Urinary bladder (tissue), 4 donors: ENCODE measurements around the gene OTOG. TPM values are rescaled to one million over a fixed set of nuclear protein-coding genes. Genes with fewer than 3 reads are reported as not detected.

Experiments used
- DNase-seq: peaks from one replicate; pipeline ENCODE4 v3.0.0-alpha.2; 2015; ENCODE audit errors: extremely low spot score
- H3K27ac ChIP-seq: one replicate; pipeline ENCODE4 v1.5.1; 2013; ENCODE audit warnings: low read depth, mild to moderate bottlenecking, moderate library complexity
- H3K36me3 ChIP-seq: one replicate; pipeline ENCODE4 v1.6.1; 2013; ENCODE audit warnings: mild to moderate bottlenecking, moderate library complexity; ENCODE audit not compliant: insufficient read depth
- H3K4me1 ChIP-seq: one replicate; pipeline ENCODE4 v1.6.1; 2013; ENCODE audit warnings: mild to moderate bottlenecking, moderate library complexity; ENCODE audit not compliant: insufficient read depth
- H3K4me3 ChIP-seq: one replicate; pipeline ENCODE4 v1.5.1; 2013; ENCODE audit warnings: low read depth, low read length
- whole genome bisulfite sequencing: extraction: QIAGEN DNeasy Blood & Tissue Kit; methylation state at CpG from one replicate; pipeline ENCODE4 v1.1.7; 2013; 5-methylcytosine and 5-hydroxymethylcytosine counted together
- polyA plus RNA-seq: library from polyadenylated mRNA; stranded (reverse); fragments of 200-250 nt; gene quantifications from one replicate; pipeline ENCODE4 v1.2.3, GENCODE V29; 2013
- total RNA-seq: library from RNA; depleted of rRNA; stranded (reverse); fragments of >200 nt; gene quantifications from one replicate; pipeline ENCODE4 v1.2.3, GENCODE V29; 2014
- donor health status: healthy with polysubstance abuse.
- donor health status: healthy.

OTOG gene
- total and polyA plus RNA-seq, 2 donors, result 0.05 TPM; not detected in 1

DNA sequence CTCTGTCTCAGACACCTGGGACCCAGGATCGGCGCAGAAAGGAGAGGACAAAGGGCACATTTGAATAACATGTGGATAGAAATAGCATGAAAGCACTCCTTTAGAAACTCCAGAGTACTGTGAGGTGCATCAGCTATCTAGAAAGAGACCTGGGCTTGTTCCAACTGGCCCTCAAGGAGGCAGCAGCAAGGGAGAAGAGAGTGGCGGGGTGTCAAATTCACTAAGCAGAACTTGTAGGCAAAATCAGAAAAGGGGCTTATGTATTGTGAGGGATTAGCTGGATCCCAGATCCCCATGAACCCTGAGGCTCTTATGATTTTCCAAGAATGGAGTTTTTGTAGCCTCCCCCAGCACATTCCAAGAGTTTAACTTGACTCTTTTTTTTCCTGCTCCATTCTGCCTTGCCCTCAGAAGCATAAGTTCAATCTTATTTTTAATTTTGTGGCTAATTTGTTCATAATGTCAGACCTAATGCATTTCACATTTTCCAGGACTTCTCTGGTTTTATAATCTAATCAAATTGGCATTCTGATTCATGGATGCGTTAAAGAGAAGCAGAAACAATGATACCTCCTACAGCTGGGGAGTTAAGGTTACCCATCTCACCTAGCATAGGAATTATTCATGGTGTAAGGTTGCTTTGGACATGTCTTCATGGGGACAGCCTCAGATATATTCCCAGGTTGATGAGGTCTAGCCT lies 36.4 kb upstream of the OTOG start:
- H3K36me3 ChIP-seq, result no peaks in the 10 kb centered on the region
- DNase-seq, result no peak
- H3K4me3 ChIP-seq, result no peak overlapping the region
- no peaks in the 10 kb centered on the region for H3K4me1 ChIP-seq
- no peak overlapping the region for H3K27ac ChIP-seq
- 84% methylated on average over 4 of the region's 4 CpGs for WGBS

DNA sequence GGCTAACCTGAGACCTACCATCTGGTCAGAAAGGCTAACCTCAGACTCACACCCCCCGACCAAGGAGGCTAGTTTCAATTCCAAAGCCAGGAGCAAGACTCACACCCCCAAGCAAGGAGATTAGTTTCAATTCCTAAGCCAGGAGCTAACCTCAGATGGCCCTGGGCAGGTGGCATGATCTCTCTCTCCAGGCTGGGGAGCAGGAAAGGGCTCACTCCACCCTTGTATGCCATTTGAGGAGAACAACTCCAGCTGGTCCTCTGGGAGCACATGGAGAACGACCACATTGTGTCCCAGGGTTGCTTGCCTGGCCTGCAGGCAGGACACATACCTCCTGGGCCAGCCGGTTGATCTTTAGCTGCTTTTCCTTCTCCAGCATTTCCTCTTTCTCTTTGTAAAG lies 35.5 kb upstream of the OTOG start:
- WGBS, result 61% methylated on average over 3 of the region's 3 CpGs
- Histone ChIP-seq H3K36me3 (no peaks in the 10 kb centered on the region), H3K4me3 (no peak overlapping the region), H3K4me1 (no peaks in the 10 kb centered on the region), H3K27ac (no peak overlapping the region)
- no peak for DNase-seq

DNA sequence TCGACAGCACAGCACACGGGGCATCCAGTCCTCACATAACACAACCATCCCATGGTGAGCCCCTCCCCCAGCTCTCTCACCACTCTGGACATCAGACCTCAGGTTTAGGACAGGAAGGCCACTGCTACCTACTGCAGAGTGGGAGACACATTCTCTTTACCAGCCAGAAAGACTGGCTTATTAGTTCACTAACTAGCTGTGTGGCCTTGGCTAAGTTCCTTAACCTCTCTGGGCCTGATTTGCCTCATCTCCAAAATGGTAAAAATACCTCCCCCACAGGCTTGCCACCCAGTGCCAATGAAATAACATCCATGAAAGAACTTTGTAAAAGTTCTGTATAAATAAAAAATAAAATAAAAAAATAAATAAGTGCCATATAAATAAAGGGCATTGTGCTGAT lies 35.0 kb upstream of the OTOG start:
- no peak for DNase-seq
- Histone ChIP-seq H3K27ac (no peak overlapping the region), H3K36me3 (no peaks in the 10 kb centered on the region), H3K4me3 (no peak overlapping the region), H3K4me1 (no peaks in the 10 kb centered on the region)
- 28% methylated on average over 2 of the region's 2 CpGs for WGBS

DNA sequence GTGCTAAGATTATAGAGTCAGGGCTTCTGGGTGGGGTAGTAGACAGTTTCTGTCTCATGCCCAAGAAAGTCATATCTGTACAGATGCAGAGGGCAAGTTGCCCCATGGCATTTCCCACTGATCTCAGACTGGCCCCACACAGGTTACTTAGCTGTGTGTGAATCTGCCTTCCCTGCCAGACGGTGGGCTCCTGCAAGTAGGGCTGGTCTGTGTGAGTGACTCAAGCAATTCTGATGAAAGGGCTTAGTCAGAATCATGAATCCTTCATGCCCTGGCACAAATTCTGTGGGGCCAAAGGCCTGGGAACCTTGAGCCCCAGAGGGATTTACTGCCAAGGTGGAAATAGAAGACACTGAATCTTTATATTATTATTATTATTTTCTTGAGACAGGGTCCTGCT lies 33.2 kb upstream of the OTOG start:
- H3K4me3 ChIP-seq, result no peak overlapping the region
- DNase-seq, result no peak
- H3K27ac ChIP-seq, result no peak overlapping the region
- no peaks in the 10 kb centered on the region for H3K4me1 ChIP-seq
- no peaks in the 10 kb centered on the region for H3K36me3 ChIP-seq
- WGBS, result 66% methylated on average over 1 of the region's 1 CpG

DNA sequence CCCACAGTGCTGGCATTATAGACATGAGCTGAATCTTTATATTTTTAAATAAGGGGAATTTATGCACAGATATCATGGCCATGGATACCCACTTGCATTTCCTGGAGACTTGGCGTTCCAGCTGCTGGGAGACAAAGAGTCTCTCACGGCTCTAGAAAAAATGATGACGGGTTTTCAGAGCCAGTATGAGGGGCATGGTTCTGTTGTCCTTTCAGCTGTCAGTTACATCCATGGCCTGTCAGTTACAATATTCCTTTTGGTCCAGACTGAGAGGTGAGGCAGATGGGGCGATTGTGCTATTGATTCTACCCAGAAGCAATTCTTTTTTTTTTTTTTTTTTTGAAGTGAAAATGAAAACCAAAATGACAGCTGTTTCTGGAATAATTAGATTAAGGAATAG lies 32.6 kb upstream of the OTOG start:
- no peak overlapping the region for H3K27ac ChIP-seq
- WGBS, result 78% methylated on average over 4 of the region's 4 CpGs
- DNase-seq, result no peak
- no peaks in the 10 kb centered on the region for H3K4me1 ChIP-seq
- H3K36me3 ChIP-seq, result no peaks in the 10 kb centered on the region
- H3K4me3 ChIP-seq, result no peak overlapping the region

DNA sequence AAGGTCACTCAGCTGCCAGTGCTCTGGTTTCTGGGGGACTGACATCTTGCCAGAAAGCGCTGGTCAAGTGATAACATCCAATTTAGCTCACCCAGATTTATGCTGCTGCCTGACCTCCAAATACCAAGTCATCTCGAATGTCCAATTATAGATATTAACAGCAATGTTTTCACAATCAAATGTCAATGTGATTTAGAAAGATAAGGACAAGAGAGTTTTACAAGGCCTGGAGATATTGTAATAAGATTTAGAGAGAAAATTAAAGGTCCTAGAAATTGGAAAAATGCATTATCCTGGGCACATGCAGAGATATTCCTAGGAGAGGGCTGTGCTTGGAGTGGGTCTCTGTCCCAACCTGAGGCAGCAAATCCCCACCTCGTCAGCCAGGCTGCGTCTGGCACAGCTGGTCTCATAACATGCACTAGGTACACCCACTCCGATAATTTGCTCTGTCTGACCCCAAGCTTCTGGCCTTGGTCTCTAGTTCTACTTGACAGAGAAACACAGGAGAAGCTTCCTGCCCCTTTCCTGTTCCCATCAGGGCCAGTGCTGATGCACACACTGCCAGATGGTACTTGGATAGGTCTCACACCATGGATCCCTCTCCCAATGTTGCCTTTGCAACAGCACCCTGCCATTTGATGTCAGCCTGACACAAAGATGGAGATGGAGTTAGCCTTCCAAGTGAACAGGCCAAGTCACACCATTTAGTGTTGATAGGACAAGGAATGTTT lies 31.4 kb upstream of the OTOG start:
- WGBS, result 28% methylated on average over 5 of the region's 5 CpGs
- Histone ChIP-seq H3K4me3 (no peak overlapping the region), H3K4me1 (no peaks in the 10 kb centered on the region), H3K27ac (no peak overlapping the region), H3K36me3 (no peaks in the 10 kb centered on the region)
- no peak for DNase-seq

DNA sequence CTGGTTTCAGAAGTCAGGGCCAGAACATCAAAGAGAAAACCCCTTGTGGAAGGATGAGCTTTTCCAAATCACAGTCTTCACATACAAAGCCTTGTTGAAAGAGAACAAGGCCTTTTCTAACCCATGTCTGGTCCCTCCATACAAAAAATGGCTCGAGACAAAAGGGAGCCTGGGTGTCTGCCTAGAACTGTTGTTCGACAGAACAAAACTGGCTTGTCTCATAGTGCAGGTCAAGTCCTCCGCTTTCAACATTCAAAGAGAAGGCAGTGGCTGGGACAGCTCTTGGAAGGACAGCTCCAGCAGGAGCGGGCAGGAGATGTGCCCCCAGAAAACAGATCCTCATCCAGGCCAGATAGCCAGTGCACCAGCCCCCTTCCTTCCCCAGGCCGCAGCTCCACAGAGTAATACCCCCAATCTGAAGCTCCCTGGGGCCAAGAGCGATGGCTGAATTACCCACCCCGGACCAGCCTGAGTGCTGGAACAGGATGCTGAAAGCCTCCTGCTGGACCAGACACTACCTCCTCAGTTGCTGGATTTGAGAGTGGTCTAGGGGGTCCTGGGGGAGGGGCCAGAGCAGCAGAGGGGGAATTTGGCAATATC lies 30.4 kb upstream of the OTOG start:
- DNase-seq, result no peak
- no peak overlapping the region for H3K27ac ChIP-seq
- no peak overlapping the region for H3K4me3 ChIP-seq
- H3K4me1 ChIP-seq, result no peaks in the 10 kb centered on the region
- 82% methylated on average over 7 of the region's 7 CpGs for WGBS
- no peaks in the 10 kb centered on the region for H3K36me3 ChIP-seq

DNA sequence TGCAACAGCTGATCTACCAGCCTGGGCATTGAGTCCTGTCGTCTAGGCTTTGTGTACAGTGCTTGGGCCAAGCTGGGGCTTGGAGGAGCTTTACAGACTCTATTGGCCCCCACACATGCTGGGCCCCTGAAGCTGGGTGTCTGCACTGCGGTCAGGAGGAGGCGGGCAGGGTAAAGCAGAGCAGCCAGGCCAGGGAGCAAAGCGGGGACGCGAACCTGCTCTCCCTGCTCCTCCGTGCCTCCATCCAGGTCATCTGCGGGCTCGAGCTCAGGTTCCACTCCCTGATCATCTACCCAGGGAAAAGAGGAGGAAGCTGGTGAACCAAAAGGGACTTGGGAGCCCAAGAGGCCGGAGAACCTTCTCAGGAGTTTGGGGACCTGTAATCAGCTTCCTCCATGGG lies 29.9 kb upstream of the OTOG start:
- Histone ChIP-seq H3K4me3 (no peak overlapping the region), H3K36me3 (no peaks in the 10 kb centered on the region), H3K4me1 (no peaks in the 10 kb centered on the region), H3K27ac (no peak overlapping the region)
- WGBS, result 93% methylated on average over 10 of the region's 10 CpGs
- no peak for DNase-seq

DNA sequence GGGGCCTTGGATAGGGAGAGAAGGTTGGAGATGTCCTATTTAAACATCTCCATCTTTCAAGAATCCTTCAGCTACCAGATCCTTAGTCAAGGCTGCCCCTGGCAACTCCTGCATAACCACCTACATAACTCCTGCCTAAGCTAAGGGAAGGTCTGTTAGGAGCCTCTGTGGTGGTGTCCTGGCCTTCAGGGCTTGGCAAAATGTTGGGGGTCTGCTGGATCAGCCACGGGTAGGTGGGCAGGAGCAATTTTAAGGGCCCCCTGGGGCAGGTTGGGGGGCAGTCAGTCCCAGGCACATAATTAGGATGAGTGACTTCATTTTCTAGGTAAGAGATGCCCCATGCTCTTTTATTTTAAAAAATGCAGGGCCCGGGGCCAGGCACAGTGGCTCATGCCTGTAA lies 28.7 kb upstream of the OTOG start:
- Histone ChIP-seq H3K36me3 (no peaks in the 10 kb centered on the region), H3K4me1 (no peaks in the 10 kb centered on the region), H3K27ac (no peak overlapping the region), H3K4me3 (no peak overlapping the region)
- no peak for DNase-seq
- 81% methylated on average over 2 of the region's 2 CpGs for WGBS

DNA sequence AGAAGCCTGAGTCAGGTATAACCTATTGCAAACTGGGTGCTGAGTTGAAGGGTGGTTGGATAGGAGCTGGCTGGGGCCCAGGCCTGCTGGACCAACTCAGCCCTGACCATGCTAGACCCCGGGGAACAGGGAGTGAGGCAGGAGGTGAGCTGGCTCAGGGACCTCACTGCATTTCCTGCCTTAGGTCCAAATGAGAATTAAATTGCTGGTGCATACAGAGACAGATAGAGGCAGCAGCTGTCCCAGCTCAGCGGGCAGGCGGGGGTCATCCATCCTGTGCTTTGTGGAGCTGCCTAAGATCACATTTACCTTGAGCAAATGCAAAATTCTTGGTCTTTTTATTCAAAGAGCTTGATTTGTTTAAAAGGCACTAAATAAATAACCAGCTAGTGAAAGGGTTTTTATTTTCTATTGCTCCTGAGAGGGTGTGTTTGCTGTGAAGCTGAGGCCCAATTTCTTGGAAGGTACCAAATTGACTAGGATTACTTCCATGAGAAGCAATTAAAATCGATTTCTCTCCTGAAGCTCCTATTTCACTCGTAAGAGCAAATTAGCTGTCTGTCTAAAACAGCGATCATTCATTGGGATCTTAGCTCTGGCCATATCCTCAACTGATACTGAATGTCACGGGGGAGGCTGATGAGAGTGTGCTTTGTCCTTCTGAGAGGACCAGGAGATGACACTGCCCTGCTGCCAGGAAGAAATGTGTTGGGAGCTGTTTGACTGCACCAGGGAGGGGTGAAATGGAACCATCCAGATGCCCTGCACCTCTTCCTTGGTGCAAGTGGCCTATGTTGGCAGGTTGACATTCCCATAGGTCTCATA lies 27.8 kb upstream of the OTOG start:
- DNase-seq, result no peak
- no peaks in the 10 kb centered on the region for H3K4me1 ChIP-seq
- WGBS, result 78% methylated on average over 7 of the region's 7 CpGs
- H3K4me3 ChIP-seq, result no peak overlapping the region
- no peaks in the 10 kb centered on the region for H3K36me3 ChIP-seq
- H3K27ac ChIP-seq, result no peak overlapping the region

DNA sequence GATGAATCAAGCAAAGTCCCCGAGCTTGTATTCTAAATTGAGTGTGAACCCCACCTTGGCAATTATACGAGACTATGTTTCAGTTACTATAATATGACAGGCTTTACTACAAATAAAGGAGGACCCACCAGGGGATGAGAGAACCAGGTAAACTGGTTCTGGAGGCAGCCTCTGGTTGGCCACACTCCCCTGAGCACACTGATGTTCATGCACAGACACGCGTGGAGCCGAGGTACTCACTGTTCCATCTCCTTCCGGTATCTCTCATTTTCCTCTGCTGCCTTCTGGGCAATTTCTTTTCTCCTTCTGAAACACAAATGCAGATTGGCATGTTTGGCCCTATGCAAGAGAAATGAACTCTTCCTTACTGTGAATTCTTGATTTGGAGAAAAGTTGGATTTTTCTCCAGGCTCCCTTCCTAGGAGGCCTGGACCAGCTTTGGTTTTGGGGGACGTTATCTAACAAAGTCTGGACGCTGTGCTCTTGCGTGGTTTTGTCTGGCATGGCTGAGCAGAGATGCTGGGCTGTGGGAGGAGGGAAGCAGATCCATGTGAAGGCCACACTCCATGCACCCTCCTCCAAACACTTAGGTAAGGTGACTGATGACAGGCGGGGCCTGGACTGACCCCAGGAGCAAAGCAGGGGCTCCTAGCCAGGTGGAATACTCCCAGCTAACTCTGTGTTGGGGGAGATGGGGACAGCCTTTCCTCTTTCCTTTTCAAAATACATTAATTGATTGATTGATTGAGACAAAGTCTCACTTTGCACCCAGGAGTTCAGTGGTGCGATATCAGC lies 25.8 kb upstream of the OTOG start:
- no peak for DNase-seq
- WGBS, result 93% methylated on average over 11 of the region's 11 CpGs
- Histone ChIP-seq H3K4me3 (no peak overlapping the region), H3K27ac (no peak overlapping the region), H3K4me1 (no peaks in the 10 kb centered on the region), H3K36me3 (no peaks in the 10 kb centered on the region)

DNA sequence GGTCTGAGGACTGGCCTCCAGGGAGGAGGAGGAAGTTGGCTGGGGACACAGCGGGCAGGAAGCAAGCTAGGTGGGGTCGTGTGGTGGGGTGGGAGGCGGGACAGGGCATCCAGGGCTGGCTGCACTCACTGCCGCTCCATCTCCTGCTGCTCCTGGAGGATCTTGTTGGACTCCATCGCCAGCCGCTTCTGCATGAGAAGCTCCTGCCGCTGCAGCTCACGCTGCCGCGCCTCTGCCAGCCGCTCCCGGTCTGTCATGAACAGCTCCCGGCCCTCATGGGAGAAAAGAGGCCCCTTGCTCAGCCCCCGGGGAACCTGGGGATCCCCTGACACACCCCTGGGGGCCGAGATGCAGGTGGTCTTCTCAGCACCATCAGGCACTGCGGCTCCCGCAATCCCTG lies 24.4 kb upstream of the OTOG start:
- DNase-seq, result no peak
- WGBS, result 86% methylated on average over 17 of the region's 17 CpGs
- no peak overlapping the region for H3K4me3 ChIP-seq

DNA sequence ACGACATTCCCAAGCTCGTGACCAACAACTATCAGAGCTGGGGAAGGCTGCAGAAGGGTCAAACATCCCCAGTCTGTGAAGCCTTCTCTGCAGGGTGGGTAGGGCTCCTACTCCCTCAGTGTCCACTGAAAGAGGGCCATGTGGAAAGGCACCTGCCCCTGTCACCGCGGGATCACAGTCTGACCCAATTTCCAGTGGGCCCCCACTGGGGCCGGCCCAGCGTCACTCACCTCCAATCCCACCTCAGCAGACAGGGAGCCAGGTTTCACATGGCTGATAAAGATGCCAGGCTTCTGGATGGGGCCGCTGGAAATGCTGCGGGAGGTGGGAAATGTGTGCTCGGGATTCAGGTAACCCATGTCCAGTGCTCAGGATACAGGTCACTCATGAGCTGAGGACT lies 22.8 kb upstream of the OTOG start:
- Histone ChIP-seq H3K36me3 (no peaks in the 10 kb centered on the region), H3K4me3 (no peak overlapping the region), H3K27ac (no peak overlapping the region), H3K4me1 (no peaks in the 10 kb centered on the region)
- 94% methylated on average over 9 of the region's 9 CpGs for WGBS
- no peak for DNase-seq

More for the DNA sequence above, 24.4 kb upstream of the OTOG start:
- H3K27ac ChIP-seq, result no peak overlapping the region
- no peaks in the 10 kb centered on the region for H3K4me1 ChIP-seq
- no peaks in the 10 kb centered on the region for H3K36me3 ChIP-seq
